WTC11 (cell line): Measurements from ENCODE around the gene IFITM5. TPM values are rescaled to one million over a fixed set of nuclear protein-coding genes. Genes with fewer than 3 reads are reported as not detected.
A peak's percentile ranks its signal among the peaks of the same experiment; 100 is the strongest.

Experiments used
- ATAC-seq: fragments of 200-7000 bp; cut with Tn5 transposase; 2 replicates; pipeline ENCODE4 v1.10.0; 2021; ENCODE audit warnings: mild to moderate bottlenecking, moderate library complexity
- CTCF ChIA-PET: fragments of 300-600 bp; sonication (Branson Sonifier 250); formaldehyde crosslinking; loops from one replicate; lab custom pipeline; 2021; ENCODE audit warnings: antibody characterized with exemption; lab: Charles Lee
- POLR2A ChIA-PET: fragments of 350-600 bp; sonication (Branson Sonifier 250); formaldehyde crosslinking; loops from one replicate; lab custom pipeline; 2021; ENCODE audit warnings: antibody characterized with exemption; lab: Charles Lee
- DNase-seq: peaks from one replicate; pipeline ENCODE4 v3.0.0; 2021; ENCODE audit warnings: low spot score
- H3K27ac Mint-ChIP-seq: 2 replicates; pipeline ENCODE4 v1.8.0; 2021; ENCODE audit warnings: mixed read lengths
- H3K27me3 Mint-ChIP-seq: 2 replicates; pipeline ENCODE4 v1.8.0; 2021; ENCODE audit warnings: low read depth, mild to moderate bottlenecking, moderate library complexity, mixed read lengths
- H3K36me3 Mint-ChIP-seq: 2 replicates; pipeline ENCODE4 v1.8.0; 2021; ENCODE audit warnings: mixed read lengths
- H3K4me1 Mint-ChIP-seq: 2 replicates; pipeline ENCODE4 v1.8.0; 2022; ENCODE audit warnings: mixed read lengths
- H3K4me3 Mint-ChIP-seq: 2 replicates; pipeline ENCODE4 v1.8.0; 2021; ENCODE audit warnings: mild to moderate bottlenecking, moderate library complexity, mixed read lengths
- H3K9me3 Mint-ChIP-seq: 2 replicates; pipeline ENCODE4 v1.8.0; 2021; ENCODE audit warnings: mixed read lengths
- FOXP1 ChIP-seq: sonication (generic); formaldehyde crosslinking; IDR thresholded peaks from 2 replicates; pipeline ENCODE4 v1.8.0; 2022; ENCODE audit warnings: missing genetic modification reagents, mild to moderate bottlenecking, moderate library complexity, borderline replicate concordance
- IRF1 ChIP-seq: sonication (generic); formaldehyde crosslinking; IDR thresholded peaks from 2 replicates; pipeline ENCODE4 v1.8.0; 2023; ENCODE audit warnings: missing genetic modification reagents
- MXD4 ChIP-seq: fragments of 250-450 bp; sonication (Bioruptor Pico); IDR thresholded peaks from 2 replicates; pipeline ENCODE4 v1.8.0; 2021; ENCODE audit warnings: mild to moderate bottlenecking, moderate library complexity, borderline replicate concordance
- NFATC4 ChIP-seq: fragments of 250-450 bp; sonication (Bioruptor Pico); IDR thresholded peaks from 2 replicates; pipeline ENCODE4 v1.9.0; 2021; ENCODE audit warnings: mild to moderate bottlenecking
- NR2C2 ChIP-seq: sonication (generic); formaldehyde crosslinking; IDR thresholded peaks from 2 replicates; pipeline ENCODE4 v1.8.0; 2022; ENCODE audit warnings: mild to moderate bottlenecking, missing genetic modification reagents
- PRDM15 ChIP-seq: sonication (generic); formaldehyde crosslinking; IDR thresholded peaks from 2 replicates; pipeline ENCODE4 v1.8.0; 2022; ENCODE audit warnings: missing genetic modification reagents
- PRRX2 ChIP-seq: fragments of 250-450 bp; sonication (Bioruptor Pico); IDR thresholded peaks from 2 replicates; pipeline ENCODE4 v1.8.0; 2021; ENCODE audit warnings: mild to moderate bottlenecking
- SMAD3 ChIP-seq: sonication (generic); formaldehyde crosslinking; IDR thresholded peaks from 2 replicates; pipeline ENCODE4 v1.8.0; 2022; ENCODE audit warnings: missing genetic modification reagents, mild to moderate bottlenecking, borderline replicate concordance
- SMAD4 ChIP-seq: sonication (generic); formaldehyde crosslinking; IDR thresholded peaks from 2 replicates; pipeline ENCODE4 v1.8.0; 2022; ENCODE audit warnings: mild to moderate bottlenecking, missing genetic modification reagents
- TCF7 ChIP-seq: sonication (generic); formaldehyde crosslinking; IDR thresholded peaks from 2 replicates; pipeline ENCODE4 v1.8.0; 2022; ENCODE audit warnings: mild to moderate bottlenecking, low read depth, missing genetic modification reagents, moderate library complexity
- ZNF423 ChIP-seq: fragments of 250-450 bp; sonication (Bioruptor Pico); IDR thresholded peaks from 2 replicates; pipeline ENCODE4 v2.1.2; 2022; ENCODE audit warnings: mild to moderate bottlenecking, moderate library complexity
- total RNA-seq: library from RNA; stranded (reverse); gene quantifications from 3 replicates; pipeline ENCODE4 v1.2.3, GENCODE V29; 2021

The IFITM5 gene
- total RNA-seq, 1 experiment from 2014 or later = not detected

GRCh38 chr11:294780-295179 is 4.5 kb downstream of the IFITM5 start (continued):
- TF ChIP-seq MXD4 (CRISPR knock-in tag) = no peak

DNA sequence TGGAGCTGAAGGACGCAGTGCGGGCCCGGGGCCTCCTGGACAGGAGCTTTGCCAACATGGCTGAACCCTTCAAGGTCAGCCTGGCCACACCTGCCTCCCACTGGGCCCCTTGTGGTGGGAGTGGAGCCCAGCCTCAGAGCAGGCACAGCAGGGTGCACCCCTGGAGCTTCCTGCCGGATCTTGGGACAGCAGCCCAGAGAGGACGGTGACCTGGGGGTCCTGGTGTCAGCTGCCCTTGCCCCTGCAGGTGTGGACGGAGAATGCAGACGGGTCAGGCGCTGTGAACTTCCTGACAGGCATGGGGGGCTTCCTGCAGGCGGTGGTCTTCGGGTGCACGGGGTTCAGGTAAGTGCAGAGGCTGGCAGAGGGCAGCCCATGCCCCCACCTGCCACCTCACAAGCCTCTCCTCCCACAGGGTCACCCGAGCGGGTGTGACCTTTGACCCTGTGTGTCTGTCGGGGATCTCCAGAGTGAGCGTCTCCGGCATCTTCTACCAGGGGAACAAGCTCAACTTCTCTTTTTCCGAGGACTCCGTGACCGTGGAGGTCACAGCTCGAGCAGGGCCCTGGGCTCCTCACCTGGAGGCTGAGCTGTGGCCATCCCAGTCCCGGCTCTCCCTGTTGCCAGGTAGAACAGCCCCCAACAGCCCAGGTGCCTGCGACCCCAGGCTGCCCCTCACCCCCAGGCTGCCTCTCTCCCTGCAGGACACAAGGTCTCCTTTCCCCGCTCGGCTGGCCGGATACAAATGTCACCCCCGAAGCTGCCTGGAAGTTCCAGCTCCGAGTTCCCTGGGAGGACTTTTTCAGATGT is 5.3 kb downstream of the IFITM5 start:
- Mint-ChIP-seq H3K4me3 (no peak overlapping the region), H3K27ac (no peak overlapping the region), H3K9me3 (no peaks in the 10 kb centered on the region), H3K36me3 (peaks cover 17% of the 10 kb centered on the region; the same call in 1 of the 2 replicates), H3K4me1 (peaks cover 31% of the 10 kb centered on the region), H3K27me3 (no peaks in the 10 kb centered on the region)
- ChIA-PET POLR2A (no interaction called here), CTCF (interaction anchor here (3.6 kb wide), 1 partner anchor 43 kb away, joined by 15 read pairs; no protein-coding TSS in a partner anchor)
- DNase-seq (peak; percentile 7), ATAC-seq (no peak)
- TF ChIP-seq ZNF423 (CRISPR knock-in tag) = peak; percentile 55; the same call in 1 of the 2 replicates
- no peak for TF ChIP-seq PRRX2 (CRISPR knock-in tag)
- TF ChIP-seq, all 79 proteins: peak for 1

DNA sequence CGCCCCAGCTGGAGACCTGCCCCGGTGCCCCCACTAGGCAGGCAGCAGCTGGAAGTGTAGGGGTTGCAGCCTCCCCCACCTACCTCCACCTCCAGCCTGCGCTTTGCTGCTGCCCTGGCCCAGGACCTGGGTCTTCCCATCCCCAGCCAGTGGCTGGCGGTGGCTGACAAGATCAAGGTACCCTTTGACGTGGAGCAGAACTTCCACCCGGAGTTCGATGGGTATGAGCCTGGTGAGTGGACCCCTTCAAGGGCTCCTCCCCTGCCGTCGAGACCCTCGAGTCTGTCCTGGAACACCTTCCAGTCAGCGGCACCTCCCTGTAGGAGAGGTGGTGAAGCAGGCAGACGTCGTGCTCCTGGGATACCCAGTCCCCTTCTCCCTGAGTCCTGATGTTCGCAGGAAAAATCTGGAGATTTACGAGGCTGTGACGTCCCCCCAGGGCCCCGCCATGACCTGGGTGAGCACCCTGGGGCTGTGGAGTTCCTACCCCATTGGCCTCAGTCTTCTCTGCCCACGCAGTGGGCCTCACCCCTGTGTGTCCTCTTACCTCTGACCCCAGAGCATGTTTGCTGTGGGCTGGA is 6.0 kb downstream of the IFITM5 start:
- TF ChIP-seq NFATC4 = no peak
- TF ChIP-seq SMAD4 (CRISPR knock-in tag) = no peak
- no peak for TF ChIP-seq IRF1 (CRISPR knock-in tag)
- TF ChIP-seq FOXP1 (CRISPR knock-in tag) = no peak
- no peak for TF ChIP-seq NR2C2 (CRISPR knock-in tag)
- TF ChIP-seq SMAD3 (CRISPR knock-in tag) = no peak
- TF ChIP-seq, all 79 proteins: peak for 0
- Mint-ChIP-seq H3K27me3 (peaks cover under 1% of the 10 kb centered on the region; the same call in 1 of the 2 replicates), H3K27ac (no peak overlapping the region), H3K9me3 (no peaks in the 10 kb centered on the region), H3K4me1 (peaks cover 30% of the 10 kb centered on the region), H3K36me3 (peaks cover 17% of the 10 kb centered on the region; the same call in 1 of the 2 replicates), H3K4me3 (no peak overlapping the region)
- DNase-seq = no peak
- POLR2A ChIA-PET = no interaction called here
- CTCF ChIA-PET = interaction anchor here (3.6 kb wide), 1 partner anchor 43 kb away, joined by 15 read pairs; no protein-coding TSS in a partner anchor
- no peak for ATAC-seq

- ATAC-seq = no peak
- Mint-ChIP-seq H3K27me3 (peaks cover 9% of the 10 kb centered on the region), H3K27ac (no peak overlapping the region), H3K4me1 (peaks cover 30% of the 10 kb centered on the region)
- TF ChIP-seq PRDM15 (no peak), TCF7 (CRISPR knock-in tag) (0 out of 2 replicates have a peak, but pooled peaks have one; percentile 20)
- TF ChIP-seq, all 79 proteins: peak for 1
- ChIA-PET CTCF (interaction anchor here (1.5 to 4.8 kb wide), 3 partner anchors 13 to 73 kb away, joined by 7 to 34 read pairs (median 24); no protein-coding TSS in a partner anchor), POLR2A (interaction anchor here (1.3 kb wide), 1 partner anchor 12 kb away, joined by 5 read pairs; no protein-coding TSS in a partner anchor)
- peak; percentile 9 for DNase-seq
- Mint-ChIP-seq H3K36me3 (peaks cover 17% of the 10 kb centered on the region; the same call in 1 of the 2 replicates), H3K4me3 (no peak overlapping the region), H3K9me3 (no peaks in the 10 kb centered on the region)
Measured at GRCh38 chr11:292211-293121, 6.9 kb downstream of the IFITM5 start.
